Natural killer cell (primary cell): ENCODE results near the gene CREBRF. TPM values are rescaled to one million over a fixed set of nuclear protein-coding genes. Genes with fewer than 3 reads are reported as not detected.

Source experiments
- ATAC-seq, 3 donors: fragments of 150-1000 bp in 2 of 3; fragments of 200-7000 bp in 1 of 3; cut with Tn5 transposase; 1 replicate in 1 of 3; 2 replicates in 2 of 3; pipeline ENCODE4 v1.10.0; 2021; ENCODE audit warnings: mild to moderate bottlenecking in 2 of 3, moderate library complexity in 2 of 3
- DNase-seq, 2 donors: peaks; one replicate each; pipeline versions ENCODE4 v3.0.0 to v3.0.0-alpha.2; 2013 to 2021; ENCODE audit warnings: mixed read lengths in 1 of 2
- H3K27ac ChIP-seq: one replicate; pipeline ENCODE4 v1.5.1; 2013; ENCODE audit warnings: mild to moderate bottlenecking, low read length
- H3K27me3 ChIP-seq: one replicate; pipeline ENCODE4 v1.6.1; 2013; ENCODE audit warnings: low read length; ENCODE audit not compliant: control insufficient read depth, insufficient read depth
- H3K36me3 ChIP-seq: one replicate; pipeline ENCODE4 v1.6.1; 2013; ENCODE audit warnings: low read length; ENCODE audit not compliant: control insufficient read depth, insufficient read depth
- H3K4me1 ChIP-seq: one replicate; pipeline ENCODE4 v1.6.1; 2013; ENCODE audit warnings: low read length; ENCODE audit not compliant: control insufficient read depth, insufficient read depth
- H3K4me3 ChIP-seq: one replicate; pipeline ENCODE4 v1.5.1; 2013; ENCODE audit warnings: low read length
- H3K9me3 ChIP-seq: one replicate; pipeline ENCODE4 v1.6.1; 2013; ENCODE audit warnings: low read length; ENCODE audit not compliant: control insufficient read depth, insufficient read depth
- H3K27ac Mint-ChIP-seq, 2 donors: one replicate each; pipeline ENCODE4 v1.8.0; 2022; ENCODE audit warnings: mild to moderate bottlenecking in 2 of 2, mixed read lengths in 2 of 2, moderate library complexity in 1 of 2
- H3K27me3 Mint-ChIP-seq, 2 donors: one replicate each; pipeline ENCODE4 v1.8.0; 2022; ENCODE audit warnings: low read depth in 2 of 2, mixed read lengths in 2 of 2
- H3K36me3 Mint-ChIP-seq: one replicate; pipeline ENCODE4 v1.8.0; 2022; ENCODE audit warnings: mixed read lengths
- H3K4me1 Mint-ChIP-seq, 2 donors: one replicate each; pipeline ENCODE4 v1.8.0; 2022; ENCODE audit warnings: mixed read lengths in 2 of 2
- H3K4me3 Mint-ChIP-seq: one replicate; pipeline ENCODE4 v1.8.0; 2022; ENCODE audit warnings: mild to moderate bottlenecking, moderate library complexity, mixed read lengths
- H3K9me3 Mint-ChIP-seq, 2 donors: one replicate each; pipeline ENCODE4 v1.8.0; 2022; ENCODE audit warnings: mixed read lengths in 2 of 2
- WGBS: methylation state at CpG from one replicate; pipeline ENCODE4 v1.1.7; 2013; ENCODE audit warnings: missing lambda C conversion rate; ENCODE audit not compliant: insufficient coverage; 5-methylcytosine and 5-hydroxymethylcytosine counted together
- intact Hi-C: fragments of 100-400 bp; cut with micrococcal nuclease; formaldehyde crosslinking; loops from one replicate; pipeline ENCODE4 v1.14.2; 2022
- total RNA-seq, 4 donors: library from RNA; stranded (reverse); fragments of 120-200 nt in 1 of 4; gene quantifications; one replicate each; pipeline versions ENCODE4 v1.2.3 to v1.2.4, GENCODE V29; 2013 to 2022
- TF ChIP-seq, protein P1 (sequence below): fragments of 200-600 bp; IDR thresholded peaks from one replicate; pipeline ENCODE4 v1.8.0; 2022; ENCODE audit warnings: antibody characterized with exemption

The CREBRF gene
- total RNA-seq, 3 donors from 2014 or later (not counting 1 experiment from before 2014, with no cell fraction given) = 118 to 127 (median 121) TPM

DNA sequence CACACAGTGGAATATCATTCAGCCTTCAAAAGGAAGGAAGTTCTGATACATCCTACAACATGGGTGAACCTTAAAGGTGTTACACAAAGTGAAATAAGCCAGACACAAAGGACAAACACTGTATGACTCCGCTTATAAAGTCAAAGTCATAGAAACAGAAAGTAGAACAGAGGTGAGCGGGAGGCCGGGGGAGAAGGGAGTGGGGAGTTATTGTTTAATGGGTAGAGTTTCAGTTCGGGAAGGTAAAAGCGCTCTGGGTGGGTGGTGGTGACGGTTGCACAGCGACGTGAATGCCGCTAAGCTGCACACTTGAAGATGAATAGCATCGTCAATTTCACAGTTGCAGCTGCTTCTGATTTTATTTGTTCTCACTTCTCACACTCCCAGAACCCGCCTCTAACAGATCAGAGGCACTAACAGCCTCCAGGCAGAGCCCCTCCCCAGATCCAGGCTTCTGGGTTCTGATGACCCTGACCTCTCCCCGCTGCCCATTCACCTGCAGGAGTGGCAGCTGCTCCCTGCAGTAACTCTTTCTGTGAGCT lies 122.3 kb downstream of the CREBRF start:
- peaks cover 0 to 6% of the 10 kb centered on the region in 2 donors for H3K27me3 Mint-ChIP-seq

GRCh38 chr5:173180331-173180730 lies 124.2 kb downstream of the CREBRF start:
- Histone ChIP-seq H3K27ac (no peak overlapping the region), H3K4me1 (no peaks in the 10 kb centered on the region), H3K36me3 (no peaks in the 10 kb centered on the region), H3K27me3 (no peaks in the 10 kb centered on the region), H3K4me3 (no peak overlapping the region), H3K9me3 (no peaks in the 10 kb centered on the region)
- no peak overlapping the region for H3K4me3 Mint-ChIP-seq
- intact Hi-C loops = no loop called here
- H3K9me3 Mint-ChIP-seq = no peaks in the 10 kb centered on the region
- TF ChIP-seq, protein P1, sequence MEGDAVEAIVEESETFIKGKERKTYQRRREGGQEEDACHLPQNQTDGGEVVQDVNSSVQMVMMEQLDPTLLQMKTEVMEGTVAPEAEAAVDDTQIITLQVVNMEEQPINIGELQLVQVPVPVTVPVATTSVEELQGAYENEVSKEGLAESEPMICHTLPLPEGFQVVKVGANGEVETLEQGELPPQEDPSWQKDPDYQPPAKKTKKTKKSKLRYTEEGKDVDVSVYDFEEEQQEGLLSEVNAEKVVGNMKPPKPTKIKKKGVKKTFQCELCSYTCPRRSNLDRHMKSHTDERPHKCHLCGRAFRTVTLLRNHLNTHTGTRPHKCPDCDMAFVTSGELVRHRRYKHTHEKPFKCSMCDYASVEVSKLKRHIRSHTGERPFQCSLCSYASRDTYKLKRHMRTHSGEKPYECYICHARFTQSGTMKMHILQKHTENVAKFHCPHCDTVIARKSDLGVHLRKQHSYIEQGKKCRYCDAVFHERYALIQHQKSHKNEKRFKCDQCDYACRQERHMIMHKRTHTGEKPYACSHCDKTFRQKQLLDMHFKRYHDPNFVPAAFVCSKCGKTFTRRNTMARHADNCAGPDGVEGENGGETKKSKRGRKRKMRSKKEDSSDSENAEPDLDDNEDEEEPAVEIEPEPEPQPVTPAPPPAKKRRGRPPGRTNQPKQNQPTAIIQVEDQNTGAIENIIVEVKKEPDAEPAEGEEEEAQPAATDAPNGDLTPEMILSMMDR = no peak
- H3K27me3 Mint-ChIP-seq = peaks cover 0 to 6% of the 10 kb centered on the region in 2 donors
- no peak for ATAC-seq
- DNase-seq = no peak
- H3K27ac Mint-ChIP-seq = no peak overlapping the region
- H3K4me1 Mint-ChIP-seq = no peaks in the 10 kb centered on the region
- H3K36me3 Mint-ChIP-seq = no peaks in the 10 kb centered on the region
- WGBS = 25% methylated on average over 2 of the region's 2 CpGs

More for the DNA sequence above, 122.3 kb downstream of the CREBRF start:
- H3K27ac ChIP-seq = no peak overlapping the region
- H3K27ac Mint-ChIP-seq = no peak overlapping the region
- no peaks in the 10 kb centered on the region for H3K36me3 ChIP-seq
- intact Hi-C loops = no loop called here
- H3K9me3 Mint-ChIP-seq = no peaks in the 10 kb centered on the region
- no peaks in the 10 kb centered on the region for H3K4me1 ChIP-seq
- no peaks in the 10 kb centered on the region for H3K36me3 Mint-ChIP-seq
- H3K9me3 ChIP-seq = no peaks in the 10 kb centered on the region
- WGBS = 88% methylated on average over 12 of the region's 12 CpGs
- H3K4me3 ChIP-seq = no peak overlapping the region
- ATAC-seq (no peak), DNase-seq (no peak)
- TF ChIP-seq, protein P1 = no peak
- no peak overlapping the region for H3K4me3 Mint-ChIP-seq
- no peaks in the 10 kb centered on the region for H3K4me1 Mint-ChIP-seq
- H3K27me3 ChIP-seq = no peaks in the 10 kb centered on the region

DNA sequence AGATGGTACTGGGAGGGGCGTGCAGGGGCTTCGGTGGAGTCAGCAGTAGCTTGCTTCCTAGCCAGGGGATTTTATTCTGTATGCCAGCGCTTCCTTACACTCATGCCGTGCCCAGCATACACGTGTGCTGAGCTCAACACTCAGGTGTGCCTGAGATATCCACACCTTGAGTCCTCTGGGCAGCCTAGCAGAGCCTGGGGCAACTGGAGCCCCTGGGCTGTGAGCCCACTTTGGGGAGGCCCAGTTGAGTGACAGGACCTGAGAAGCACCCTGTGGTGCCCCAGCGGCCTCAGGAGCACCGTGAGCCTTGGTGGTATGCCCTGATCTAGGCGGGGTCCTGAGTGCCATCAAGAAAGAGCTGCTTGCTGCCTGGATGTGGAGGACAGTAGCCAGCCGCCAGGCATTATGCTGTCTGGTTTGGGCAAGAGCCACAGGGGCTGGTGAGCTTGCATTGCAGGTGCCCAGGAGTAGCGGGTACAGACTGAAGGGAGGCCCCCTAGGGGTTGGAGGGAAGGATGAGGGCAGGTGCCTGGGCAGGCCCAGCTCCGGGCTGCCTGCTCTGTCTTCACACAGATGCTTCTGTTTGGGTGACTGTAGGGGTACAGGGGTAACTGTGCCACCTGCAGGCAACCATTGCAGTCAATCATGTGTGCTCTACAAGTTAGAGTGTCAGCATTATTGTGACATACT lies 131.0 kb downstream of the CREBRF start:
- peak in 1 of 2 donors; percentile 17 for DNase-seq
- 90% methylated on average over 11 of the region's 11 CpGs for WGBS
- H3K9me3 Mint-ChIP-seq = no peaks in the 10 kb centered on the region
- no peak overlapping the region for H3K27ac ChIP-seq
- H3K27me3 Mint-ChIP-seq = peaks cover 0 to under 1% of the 10 kb centered on the region in 2 donors
- no peaks in the 10 kb centered on the region for H3K4me1 ChIP-seq
- H3K9me3 ChIP-seq = no peaks in the 10 kb centered on the region
- no peak overlapping the region for H3K4me3 ChIP-seq
- no peaks in the 10 kb centered on the region for H3K36me3 ChIP-seq
- H3K4me3 Mint-ChIP-seq = no peak overlapping the region
- intact Hi-C loops = no loop called here
- H3K27me3 ChIP-seq = no peaks in the 10 kb centered on the region
- H3K27ac Mint-ChIP-seq = no peak overlapping the region
- peak in 2 of 3 donors; percentile 35 to 47 for ATAC-seq
- no peaks in the 10 kb centered on the region for H3K4me1 Mint-ChIP-seq
- H3K36me3 Mint-ChIP-seq = no peaks in the 10 kb centered on the region
- TF ChIP-seq, protein P1 = no peak
